K562 (cell line): ENCODE measurements around the gene ELF2. TPM values are rescaled to one million over a fixed set of nuclear protein-coding genes. Genes with fewer than 3 reads are reported as not detected.

Experiments used
- ARHGAP35 ChIP-seq: fragments of 450-650 bp; IDR thresholded peaks from 2 replicates; pipeline ENCODE4 v1.6.1; 2018; ENCODE audit not compliant: partially characterized antibody
- ATF7 ChIP-seq: fragments of 450-650 bp; IDR thresholded peaks from 2 replicates; pipeline ENCODE4 v1.7.1; 2014; ENCODE audit warnings: mild to moderate bottlenecking, moderate library complexity
- CBX1 ChIP-seq: sonication (generic); IDR thresholded peaks from 2 replicates; pipeline ENCODE4 v1.6.1; 2016; ENCODE audit warnings: antibody characterized with exemption, low read depth, mild to moderate bottlenecking
- CC2D1A ChIP-seq: fragments of 450-650 bp; IDR thresholded peaks from 2 replicates; pipeline ENCODE4 v1.6.1; 2017; ENCODE audit warnings: mild to moderate bottlenecking
- FOXP1 ChIP-seq: sonication (generic); formaldehyde crosslinking; IDR thresholded peaks from 2 replicates; pipeline ENCODE4 v1.8.0; 2022; ENCODE audit warnings: mild to moderate bottlenecking, missing genetic modification reagents
- IRF1 ChIP-seq: sonication (generic); formaldehyde crosslinking; IDR thresholded peaks from 2 replicates; pipeline ENCODE4 v1.8.0; 2022; ENCODE audit warnings: missing genetic modification reagents, mild to moderate bottlenecking, borderline replicate concordance
- JUND ChIP-seq, 2 experiments: IDR thresholded peaks; 2 replicates in 1 of 2; 3 replicates in 1 of 2; pipeline ENCODE4 v1.6.1; 2011; ENCODE audit warnings: borderline replicate concordance in 2 of 2, low read depth in 2 of 2, low read length in 2 of 2, improper control_type of control experiment in 1 of 2, missing biosample characterization in 1 of 2, missing genetic modification characterization in 1 of 2, missing genetic modification reagents in 1 of 2
- MAX ChIP-seq: sonication (generic); formaldehyde crosslinking; IDR thresholded peaks from 2 replicates; pipeline ENCODE4 v1.9.0; 2022; ENCODE audit warnings: mild to moderate bottlenecking, missing genetic modification reagents
- MLLT1 ChIP-seq, 2 experiments: fragments of 450-650 bp; IDR thresholded peaks; 2 replicates each; pipeline ENCODE4 v1.6.1; 2016
- NFRKB ChIP-seq: fragments of 450-650 bp; IDR thresholded peaks from 2 replicates; pipeline ENCODE4 v1.6.1; 2016; ENCODE audit warnings: low read depth
- RAD51 ChIP-seq: fragments of 450-650 bp; IDR thresholded peaks from 2 replicates; pipeline ENCODE4 v1.7.1; 2016; ENCODE audit warnings: low read depth, mild to moderate bottlenecking, borderline replicate concordance
- RBM39 ChIP-seq: fragments of 200-400 bp; formaldehyde crosslinking; optimal IDR thresholded peaks from 2 replicates; pipeline ENCODE3; 2018; ENCODE audit warnings: low read depth, low read length
- SAP30 ChIP-seq: fragments of 200-600 bp; sonication (generic); IDR thresholded peaks from 2 replicates; pipeline ENCODE4 v1.6.1; 2012; ENCODE audit warnings: borderline replicate concordance, low read depth, mild to moderate bottlenecking, moderate library complexity, low read length, control low read depth, inconsistent platforms; ENCODE audit not compliant: insufficient read depth, poor library complexity, severe bottlenecking
- SUPT5H ChIP-seq: fragments of 450-650 bp; IDR thresholded peaks from 2 replicates; pipeline ENCODE4 v1.6.1; 2016
- TAF1 ChIP-seq: IDR thresholded peaks from 2 replicates; pipeline ENCODE4 v1.6.1; 2011; ENCODE audit warnings: mild to moderate bottlenecking, low read length, moderate library complexity; ENCODE audit not compliant: insufficient read depth, control insufficient read depth, severe bottlenecking; ENCODE audit errors: extremely low read depth
- TFE3 ChIP-seq: fragments of 450-650 bp; formaldehyde crosslinking; IDR thresholded peaks from 2 replicates; pipeline ENCODE4 v1.4.0; 2020; ENCODE audit warnings: mild to moderate bottlenecking, mixed read lengths
- ZNF140 ChIP-seq: fragments of 250-450 bp; sonication (Bioruptor Pico); IDR thresholded peaks from 2 replicates; pipeline ENCODE4 v1.8.0; 2021; ENCODE audit warnings: moderate library complexity, mild to moderate bottlenecking, inconsistent platforms
- ZNF24 ChIP-seq: fragments of 450-650 bp; IDR thresholded peaks from 2 replicates; pipeline ENCODE4 v1.6.1; 2016
- ZNF384 ChIP-seq: IDR thresholded peaks from 2 replicates; pipeline ENCODE4 v1.6.1; 2012; ENCODE audit warnings: low read depth, low read length, improper control_type of control experiment
- ZNF785 ChIP-seq: fragments of 250-450 bp; sonication (Bioruptor Pico); IDR thresholded peaks from 2 replicates; pipeline ENCODE4 v1.4.0; 2020; ENCODE audit warnings: mild to moderate bottlenecking
- polyA plus RNA-seq, 8 experiments: library from polyadenylated mRNA; depleted of rRNA in 4 of 8; stranded (reverse) in 5 of 8; unstranded in 3 of 8; fragments of >200 nt; fragmentation: Nextera tagmentation in 2 of 8; fragmentation: Illumina TruSeq in 1 of 8; extraction: Ambion mirVana in 2 of 8; extraction: Trizol in 1 of 8; gene quantifications; 2 replicates each; pipeline versions ENCODE4 v1.2.1 to v1.2.3, GENCODE V29; 2011 to 2014; ENCODE audit warnings: inconsistent platforms in 1 of 8, missing spikeins in 1 of 8
- total RNA-seq, 7 experiments: library from RNA; depleted of rRNA in 6 of 7; stranded (reverse); fragments of >200 nt in 6 of 7; fragmentation: Illumina TruSeq in 2 of 7; extraction: Trizol in 2 of 7; gene quantifications; 2 replicates each; pipeline versions ENCODE4 v1.2.1 to v1.2.3, GENCODE V29; 2011 to 2021; ENCODE audit warnings: low replicate concordance in 1 of 7

The ELF2 gene
- total and polyA plus RNA-seq, 9 of the 15 experiments (the other 6 are each of a cell fraction or from before 2014, with no cell fraction given): 9.4 to 58.7 (median 41.6) TPM

- TF ChIP-seq ARHGAP35 (no peak), ZNF140 (CRISPR knock-in tag) (no peak), IRF1 (CRISPR knock-in tag) (no peak), JUND (IDR thresholded peaks at IDR 0.05; ENCODE audit: borderline replicate concordance, low read depth, low read length) (peak; percentile 72), JUND (tag; IDR thresholded peaks at IDR 0.05; ENCODE audit: borderline replicate concordance, low read depth, low read length) (no peak; the same call in 2 of the 3 replicates), FOXP1 (CRISPR knock-in tag) (peak; percentile 70; the same call in 1 of the 2 replicates), ZNF384 (0 out of 2 replicates have a peak, but pooled peaks have one; percentile 24), RBM39 (no peak), SUPT5H (peak; percentile 72), MAX (CRISPR knock-in tag) (peak; percentile 72), MLLT1 (IDR thresholded peaks at IDR 0.05) (peak; percentile 19 to 41; a peak in 3 of 4 replicates), NFRKB (peak; percentile 33; the same call in 1 of the 2 replicates), ATF7 (peak; percentile 69; the same call in 1 of the 2 replicates), RAD51 (no peak), TAF1 (peak; percentile 71), SAP30 (peak; percentile 91), CBX1 (no peak), ZNF785 (no peak), CC2D1A (peak; percentile 80), ZNF24 (peak; percentile 7; the same call in 1 of the 2 replicates), TFE3 (CRISPR knock-in tag) (no peak)
These were observed 94.0 kb downstream of the ELF2 start (continued) for GRCh38 chr4:139082750-139083606.
